Choroid plexus epithelial cell (primary cell): ENCODE results near the gene TEDC1.

ENCODE experiments used
- DNase-seq: peaks from one replicate; pipeline ENCODE4 v3.0.0-alpha.2; 2010; ENCODE audit warnings: low read depth
- H3K4me3 ChIP-seq: 2 replicates; pipeline ENCODE4 v1.5.1; 2011; ENCODE audit warnings: low read depth, mild to moderate bottlenecking, control low read depth, low read length, moderate library complexity
- CTCF ChIP-seq: conservative IDR thresholded peaks from 2 replicates; pipeline ENCODE4 v1.5.1; 2011; ENCODE audit warnings: low read depth, mild to moderate bottlenecking, control low read depth, inconsistent platforms, low read length, moderate library complexity

TEDC1 gene

GRCh38 chr14:105501504-105502291 lies 10.7 kb downstream of the TEDC1 start:
- TF ChIP-seq CTCF, result no peak
- DNase-seq, result no peak

GRCh38 chr14:105502446-105503295 lies 11.6 kb downstream of the TEDC1 start:
- no peak for TF ChIP-seq CTCF
- no peak for DNase-seq
- no peak overlapping the region for H3K4me3 ChIP-seq

More at GRCh38 chr14:105501504-105502291, 10.7 kb downstream of the TEDC1 start:
- H3K4me3 ChIP-seq, result no peak overlapping the region

- DNase-seq, result no peak
- H3K4me3 ChIP-seq, result no peak overlapping the region
- no peak for TF ChIP-seq CTCF
Measured at GRCh38 chr14:105503296-105503640, 12.2 kb downstream of the TEDC1 start.

- no peak for DNase-seq
- TF ChIP-seq CTCF, result no peak
- no peak overlapping the region for H3K4me3 ChIP-seq
Measured at GRCh38 chr14:105503935-105504692, 13.1 kb downstream of the TEDC1 start.

- no peak for TF ChIP-seq CTCF
- no peak for DNase-seq
- H3K4me3 ChIP-seq, result no peak overlapping the region
Measured at GRCh38 chr14:105505101-105505500, 14.1 kb downstream of the TEDC1 start.

- DNase-seq, result no peak
- H3K4me3 ChIP-seq, result no peak overlapping the region
- no peak for TF ChIP-seq CTCF
Measured at GRCh38 chr14:105507247-105507646, 16.2 kb downstream of the TEDC1 start.
